Measurements from ENCODE around the gene PCSK4. TPM values are rescaled to one million over a fixed set of nuclear protein-coding genes. Genes with fewer than 3 reads are reported as not detected.

PCSK4 gene
- total and polyA plus RNA-seq, 2 donors (not counting 3 experiments of a cell fraction or from before 2014, with no cell fraction given): 1.2 to 1.7 TPM

DNA sequence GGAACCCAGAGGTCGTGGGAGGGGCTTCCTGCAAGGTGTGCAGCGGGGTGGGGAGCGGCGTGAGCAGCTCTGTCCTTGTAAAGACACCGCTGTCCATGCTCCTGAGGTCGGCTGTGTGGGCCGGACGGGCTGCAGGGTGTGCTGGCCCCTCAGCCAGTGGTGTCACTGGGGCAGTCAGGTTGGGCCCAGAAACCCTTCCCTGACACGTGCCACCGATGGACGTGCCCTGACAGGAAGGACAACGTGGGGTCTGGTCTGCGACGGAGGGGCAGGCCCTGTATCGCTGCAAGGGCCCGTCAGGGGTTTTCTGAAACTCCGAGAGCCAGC, 56.1 kb downstream of the PCSK4 start:
- no peak for TF ChIP-seq POLR2AphosphoS5 (IDR thresholded peaks at IDR 0.05; ENCODE audit: insufficient read depth, low read depth, low read length)
- no peak for TF ChIP-seq GATA2 (IDR thresholded peaks at IDR 0.05; ENCODE audit: insufficient read depth, insufficient read length, low read depth, low read length)
- TF ChIP-seq, protein P1, sequence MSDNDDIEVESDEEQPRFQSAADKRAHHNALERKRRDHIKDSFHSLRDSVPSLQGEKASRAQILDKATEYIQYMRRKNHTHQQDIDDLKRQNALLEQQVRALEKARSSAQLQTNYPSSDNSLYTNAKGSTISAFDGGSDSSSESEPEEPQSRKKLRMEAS (IDR thresholded peaks at IDR 0.05; ENCODE audit: insufficient read depth, insufficient read length): no peak
- TF ChIP-seq POLR2A (IDR thresholded peaks at IDR 0.05; ENCODE audit: low read depth, low read length): no peak
- no peak for TF ChIP-seq FOS (IDR thresholded peaks at IDR 0.05; ENCODE audit: borderline replicate concordance, insufficient read depth, low read length)
- TF ChIP-seq MYC (IDR thresholded peaks at IDR 0.05; ENCODE audit: low read depth, low read length): no peak
- TF ChIP-seq JUN (IDR thresholded peaks at IDR 0.05; ENCODE audit: borderline replicate concordance, insufficient read depth, insufficient read length, low read depth): no peak
- TF ChIP-seq, protein P2, sequence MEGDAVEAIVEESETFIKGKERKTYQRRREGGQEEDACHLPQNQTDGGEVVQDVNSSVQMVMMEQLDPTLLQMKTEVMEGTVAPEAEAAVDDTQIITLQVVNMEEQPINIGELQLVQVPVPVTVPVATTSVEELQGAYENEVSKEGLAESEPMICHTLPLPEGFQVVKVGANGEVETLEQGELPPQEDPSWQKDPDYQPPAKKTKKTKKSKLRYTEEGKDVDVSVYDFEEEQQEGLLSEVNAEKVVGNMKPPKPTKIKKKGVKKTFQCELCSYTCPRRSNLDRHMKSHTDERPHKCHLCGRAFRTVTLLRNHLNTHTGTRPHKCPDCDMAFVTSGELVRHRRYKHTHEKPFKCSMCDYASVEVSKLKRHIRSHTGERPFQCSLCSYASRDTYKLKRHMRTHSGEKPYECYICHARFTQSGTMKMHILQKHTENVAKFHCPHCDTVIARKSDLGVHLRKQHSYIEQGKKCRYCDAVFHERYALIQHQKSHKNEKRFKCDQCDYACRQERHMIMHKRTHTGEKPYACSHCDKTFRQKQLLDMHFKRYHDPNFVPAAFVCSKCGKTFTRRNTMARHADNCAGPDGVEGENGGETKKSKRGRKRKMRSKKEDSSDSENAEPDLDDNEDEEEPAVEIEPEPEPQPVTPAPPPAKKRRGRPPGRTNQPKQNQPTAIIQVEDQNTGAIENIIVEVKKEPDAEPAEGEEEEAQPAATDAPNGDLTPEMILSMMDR (IDR thresholded peaks at IDR 0.05; ENCODE audit: extremely low read depth in 1 of 2, insufficient read depth in 1 of 2, low read depth in 1 of 2, low read length in 2 of 2): no peak
- no peak for TF ChIP-seq EZH2 (IDR thresholded peaks at IDR 0.05; ENCODE audit: borderline replicate concordance, low read depth, low read length, severe bottlenecking)
- H3K9me3 ChIP-seq (replicated peaks; ENCODE audit: control insufficient read depth, insufficient read depth, low read length): no peaks in the 10 kb centered on the region
- no peaks in the 10 kb centered on the region for H3K9me1 ChIP-seq (replicated peaks; ENCODE audit: control insufficient read depth, extremely low read depth, insufficient read depth, low read length)
- POLR2A ChIA-PET: no interaction called here
- H3K4me3 ChIP-seq (replicated peaks in 1 of 3; ENCODE audit: insufficient read depth in 1 of 3, low read depth in 1 of 3, low read length in 3 of 3): no peak overlapping the region
- intact Hi-C loops (cut with micrococcal nuclease) (no loop called here), dilution Hi-C loops (cut with MboI; ENCODE audit: extremely low pct_ligation_motif_present, low sequenced_read_pairs) (no loop called here)
- H2AFZ ChIP-seq (ENCODE audit: low read depth, low read length): no peak overlapping the region
- FAIRE-seq (no peak), DNase-seq (ENCODE audit: low read depth, low spot score) (no peak)
- H3K27me3 ChIP-seq (ENCODE audit: control insufficient read depth in 2 of 2, insufficient read depth in 2 of 2, low read length in 2 of 2): no peaks in the 10 kb centered on the region
- peaks cover 0 to 47% of the 10 kb centered on the region in 2 experiments for H3K36me3 ChIP-seq (ENCODE audit: control insufficient read depth in 2 of 2, extremely low read depth in 1 of 2, insufficient read depth in 2 of 2, low read length in 2 of 2)
- H3K9ac ChIP-seq (replicated peaks; ENCODE audit: extremely low read depth, insufficient read depth, low read length): no peak overlapping the region
- no TSS peak for BruUV-seq (replicated peaks)
- H3K79me2 ChIP-seq (ENCODE audit: control insufficient read depth, insufficient read depth, low read length): peaks cover 8% of the 10 kb centered on the region
- H3K4me2 ChIP-seq (ENCODE audit: insufficient read depth, low read length): no peak overlapping the region
- no peaks in the 10 kb centered on the region for H3K4me1 ChIP-seq (ENCODE audit: control insufficient read depth, extremely low read depth, insufficient read depth, low read length)
- H4K20me1 ChIP-seq (replicated peaks; ENCODE audit: control insufficient read depth, extremely low read depth, insufficient read depth, low read length): no peaks in the 10 kb centered on the region
- H3K27ac ChIP-seq (ENCODE audit: insufficient read depth, low read depth, low read length): no peak overlapping the region
- CTCF ChIA-PET: no interaction called here

Measured in endothelial cell of umbilical vein (primary cell).